ENCODE results near the gene ANXA5.

ANXA5 gene

DNA sequence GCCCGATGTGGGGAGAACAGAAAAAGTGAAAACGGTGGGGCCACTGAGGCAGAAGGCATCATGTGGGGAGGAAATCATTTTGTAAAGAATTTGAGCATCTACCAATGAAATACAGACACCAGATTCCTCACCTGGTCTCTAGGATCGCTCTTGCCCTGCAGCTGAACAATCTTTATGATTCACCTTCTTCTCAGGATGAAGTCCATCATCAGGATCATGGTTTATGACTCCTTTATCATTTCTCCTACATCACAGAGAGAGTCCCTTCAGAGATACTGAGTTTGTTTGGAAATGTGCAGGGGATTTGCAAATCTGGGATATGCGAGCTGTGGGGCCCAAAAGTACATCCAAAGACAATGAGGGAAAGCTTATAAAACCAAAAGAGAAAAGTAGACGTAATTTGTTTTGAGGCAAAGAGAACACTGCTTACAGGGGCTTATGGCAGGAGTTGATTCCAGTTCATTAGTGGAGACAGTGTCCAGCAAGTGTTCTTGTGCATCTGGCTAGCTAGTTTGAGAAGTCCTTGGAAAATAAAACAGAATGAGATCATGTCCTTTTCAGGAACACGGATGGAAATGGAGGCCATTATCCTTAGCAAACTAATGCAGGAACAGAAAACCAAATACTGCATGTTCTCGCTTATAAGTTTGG, 15.3 kb upstream of the ANXA5 start:
- DNase-seq = no peak

DNA sequence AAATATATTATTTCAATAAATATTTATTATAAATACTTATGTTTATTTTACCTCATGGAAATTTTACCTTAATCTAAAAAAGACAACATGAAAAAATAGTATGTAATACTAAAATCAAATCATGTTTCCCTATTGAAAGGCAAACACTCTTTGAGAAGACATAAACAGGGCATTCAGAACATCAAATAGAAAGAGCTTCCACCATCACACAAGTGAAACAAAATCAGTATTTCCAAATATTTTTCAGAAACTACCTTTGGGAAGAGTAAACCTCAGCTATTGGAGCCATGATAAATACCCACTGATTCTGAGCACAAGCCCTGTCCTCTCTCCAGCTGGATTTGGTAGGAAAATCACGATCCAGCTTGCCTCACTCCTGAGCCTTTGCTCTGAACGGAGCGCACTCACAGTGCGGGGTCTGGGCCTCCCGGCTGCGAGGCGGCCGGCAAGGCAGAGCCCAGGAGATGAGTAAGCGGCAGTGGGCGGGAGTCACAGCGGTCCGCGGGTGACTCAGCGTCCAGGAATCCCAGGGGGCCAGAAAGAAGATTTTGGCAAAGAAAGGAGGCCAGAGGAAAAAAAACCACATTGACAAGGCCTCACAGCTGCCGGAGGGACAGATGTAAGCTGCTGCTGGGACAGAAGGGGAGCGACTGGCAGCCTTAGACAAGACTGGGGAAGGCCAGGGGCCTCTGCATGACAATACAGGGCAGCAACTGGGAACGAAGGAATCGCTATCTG, 14.7 kb upstream of the ANXA5 start:
- peak; percentile 98 for DNase-seq

DNA sequence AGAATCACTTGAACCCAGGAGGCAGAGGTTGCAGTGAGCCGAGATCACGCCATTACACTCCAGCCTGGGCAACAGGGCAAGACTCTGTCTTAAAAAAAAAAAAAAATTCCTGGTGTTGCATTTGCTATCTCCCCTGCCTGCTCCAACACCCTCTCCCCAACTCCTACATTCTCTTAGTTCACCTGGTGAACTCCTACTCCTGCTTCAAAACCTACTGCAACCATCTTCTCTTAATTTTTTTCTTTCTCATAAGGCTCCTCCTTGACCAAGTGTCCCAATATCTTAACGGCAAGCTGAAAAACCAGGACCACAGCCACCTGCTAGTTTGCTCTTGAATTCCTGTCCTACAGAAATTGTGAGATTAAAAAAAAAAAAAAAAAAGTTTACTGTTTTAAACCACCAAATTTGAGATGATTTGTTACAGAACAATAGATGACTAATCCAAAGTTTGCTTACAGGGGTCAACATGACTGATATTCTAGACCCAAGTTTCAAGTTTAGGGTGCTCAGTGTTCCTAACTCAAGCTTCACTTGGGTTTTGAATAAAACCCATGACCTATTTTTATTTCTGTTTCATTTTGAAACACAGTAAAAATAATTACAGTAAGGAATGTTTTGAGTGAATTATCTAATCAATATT, 13.1 kb upstream of the ANXA5 start:
- no peak for DNase-seq

DNA sequence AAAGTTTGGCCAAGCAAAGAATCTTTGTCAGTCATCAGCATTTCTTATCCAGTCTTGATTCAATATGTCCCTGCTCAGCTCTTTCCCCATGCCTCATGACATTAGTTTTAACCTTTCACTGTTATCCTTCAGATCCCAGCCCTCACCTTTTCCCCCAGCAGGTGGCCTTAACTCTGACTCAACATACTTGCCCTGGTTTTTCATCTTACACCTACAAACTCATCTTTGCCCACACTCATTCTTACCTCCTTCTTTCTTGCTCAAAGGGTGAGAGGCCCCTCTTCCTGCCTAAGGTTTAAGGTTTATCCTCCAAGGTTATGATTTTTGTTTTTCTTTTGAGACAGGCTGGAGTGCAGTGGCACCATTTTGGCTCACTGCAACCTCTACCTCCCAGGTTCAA, 10.6 kb upstream of the ANXA5 start:
- DNase-seq = no peak

DNA sequence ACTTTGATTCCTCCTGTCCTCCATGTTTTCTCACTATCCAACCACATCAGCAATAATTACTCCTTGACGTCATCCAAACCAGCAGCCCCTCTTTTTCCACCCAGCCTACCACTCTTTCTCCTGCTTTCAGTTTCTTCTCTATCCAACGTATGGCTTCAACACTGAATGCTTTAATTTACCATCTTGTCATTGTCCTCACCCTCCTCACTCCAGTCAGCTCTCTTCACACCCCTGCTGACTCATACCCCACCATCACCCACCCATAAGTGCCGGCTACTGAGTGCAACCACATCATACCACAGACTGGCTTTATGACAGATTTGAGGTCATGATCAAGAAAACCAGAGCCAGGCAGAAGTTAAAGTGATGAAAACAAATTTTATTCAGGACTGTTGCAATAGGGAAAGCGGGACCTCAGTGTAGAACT, 9.8 kb upstream of the ANXA5 start:
- peak; percentile 94 for DNase-seq

DNA sequence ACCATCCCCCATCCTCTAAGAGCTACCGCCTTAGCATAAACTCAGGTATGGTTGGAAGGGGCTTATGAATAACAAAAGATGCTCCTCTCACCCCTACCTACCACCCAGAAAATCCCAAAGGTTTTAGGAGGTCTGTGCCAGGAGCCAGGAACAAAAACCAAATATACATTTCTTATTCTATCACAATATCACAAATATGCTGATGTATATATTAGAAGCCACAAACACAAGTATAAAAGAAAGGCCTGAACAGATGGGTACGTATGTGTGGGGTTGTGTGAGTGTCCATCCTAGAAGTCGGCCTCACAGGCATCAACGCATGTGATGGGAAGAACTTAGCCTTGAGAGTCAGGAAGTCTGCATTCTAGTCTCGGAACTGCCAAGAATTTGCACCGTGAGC, 8.7 kb upstream of the ANXA5 start:
- no peak for DNase-seq

DNA sequence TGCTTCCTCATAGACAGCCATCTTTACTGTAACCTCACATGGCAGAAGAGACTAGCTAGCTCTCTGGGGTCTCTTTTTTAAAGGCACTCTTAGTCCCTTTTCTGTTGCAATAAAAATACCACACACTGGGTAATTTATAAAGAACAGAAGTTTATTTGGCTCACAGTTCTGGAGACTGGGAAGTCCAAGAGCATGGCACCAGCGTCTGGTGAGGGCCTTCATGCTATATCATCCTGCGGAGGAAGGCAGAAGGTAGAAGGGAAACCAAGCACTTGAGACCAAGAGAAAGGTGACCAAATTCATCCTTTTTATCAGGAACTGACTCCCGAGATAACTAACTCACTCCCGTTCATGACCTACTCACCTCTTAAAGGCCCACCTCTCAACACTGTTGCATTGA, 5.4 kb upstream of the ANXA5 start:
- no peak for DNase-seq

DNA sequence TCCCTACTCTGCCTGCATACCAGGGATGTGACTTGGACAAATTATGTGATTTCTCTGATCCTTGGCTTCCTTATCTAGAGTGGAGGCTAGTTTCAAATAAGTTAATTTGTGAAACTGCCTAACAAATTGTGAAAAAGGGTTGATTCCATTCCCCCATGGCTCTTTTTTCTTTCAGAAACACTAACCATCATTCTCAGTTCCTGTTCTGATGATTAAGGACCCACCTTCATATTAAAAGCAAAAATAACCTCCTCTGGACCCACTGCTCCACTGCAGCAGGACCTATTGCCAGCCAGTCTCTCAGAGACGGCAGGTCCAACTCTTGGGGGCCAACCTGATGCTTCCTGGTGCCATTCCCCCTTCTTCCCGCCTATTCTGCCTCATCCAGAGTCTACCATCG, 4.5 kb upstream of the ANXA5 start:
- DNase-seq = no peak

DNA sequence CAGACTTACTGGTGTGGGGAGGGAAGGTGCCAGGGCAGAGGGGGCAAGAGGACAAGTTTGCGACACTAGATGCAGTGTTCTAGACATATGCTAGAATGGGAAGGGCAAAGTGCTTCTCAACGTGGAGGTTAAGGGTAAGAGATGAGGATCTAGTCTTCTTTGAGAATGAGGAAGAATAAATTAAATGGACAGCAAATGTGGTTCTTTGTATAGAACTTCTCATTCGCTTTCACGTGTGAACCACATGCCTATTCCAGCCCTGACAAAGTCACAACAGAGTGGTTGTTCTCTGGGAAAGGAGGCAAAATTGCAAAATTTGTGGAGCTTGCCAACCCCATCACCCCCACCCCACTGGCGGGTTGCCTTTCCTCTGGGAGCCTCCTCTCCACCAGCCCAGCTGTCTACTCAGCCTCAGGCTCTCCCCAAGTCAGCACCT, 1.5 kb upstream of the ANXA5 start:
- no peak for DNase-seq

DNA sequence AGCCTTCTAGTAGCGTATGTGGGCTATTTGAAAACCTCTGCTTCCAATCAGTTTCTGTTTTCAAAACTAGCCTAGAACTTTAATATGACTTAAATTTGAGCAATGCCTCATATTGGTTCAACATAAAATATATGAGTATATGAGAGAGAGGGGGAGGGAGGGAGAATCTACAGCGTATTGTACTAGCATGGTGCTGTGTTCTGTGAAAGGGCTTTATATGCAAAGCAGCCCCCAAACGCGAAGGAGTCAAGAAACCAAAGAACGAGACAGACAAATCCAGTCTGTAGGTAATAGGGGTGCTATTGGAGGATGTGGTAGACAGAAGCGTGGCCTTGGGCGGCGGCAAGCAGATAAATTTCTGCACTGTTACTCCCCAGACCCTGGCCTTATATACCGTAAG, 784 bp upstream of the ANXA5 start:
- DNase-seq = no peak

DNA sequence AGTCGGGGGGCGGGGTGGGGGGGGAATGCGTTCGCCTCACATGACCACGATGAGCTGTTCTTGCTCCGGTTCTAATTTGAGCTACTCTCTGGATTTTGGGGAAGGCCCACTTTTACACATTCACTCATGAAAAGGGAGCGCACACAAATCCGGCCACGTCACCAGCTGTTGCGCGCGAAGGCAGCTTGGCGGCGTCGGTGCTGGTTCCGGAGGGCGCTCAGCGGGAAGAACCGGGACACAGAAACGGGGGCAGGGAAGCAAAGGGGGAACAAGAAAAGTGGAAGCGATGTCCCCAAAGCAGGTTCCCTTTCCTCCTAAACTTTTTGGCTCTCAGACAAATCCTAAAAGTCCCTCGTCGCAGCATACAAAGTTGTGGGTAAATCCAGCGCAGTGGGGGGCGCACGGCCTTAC, 605 bp downstream of the ANXA5 start:
- DNase-seq = peak; percentile 85

DNA sequence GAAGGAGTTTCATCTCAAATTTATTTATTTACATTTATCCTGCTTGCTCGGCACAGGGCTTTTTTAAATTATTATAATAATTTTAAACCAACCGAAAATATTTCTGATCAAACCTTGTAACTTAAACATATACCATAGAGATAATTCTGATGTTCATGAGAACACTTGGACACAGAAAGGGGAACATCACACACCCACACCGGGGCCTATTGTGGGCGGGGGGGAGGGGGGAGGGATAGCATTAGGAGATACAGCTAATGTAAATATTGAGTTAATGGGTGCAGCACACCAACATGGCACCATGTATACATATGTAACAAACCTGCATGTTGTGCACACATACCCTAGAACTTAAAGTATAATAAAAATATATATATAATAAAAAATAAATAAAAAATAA, 2.9 kb downstream of the ANXA5 start:
- no peak for DNase-seq

DNA sequence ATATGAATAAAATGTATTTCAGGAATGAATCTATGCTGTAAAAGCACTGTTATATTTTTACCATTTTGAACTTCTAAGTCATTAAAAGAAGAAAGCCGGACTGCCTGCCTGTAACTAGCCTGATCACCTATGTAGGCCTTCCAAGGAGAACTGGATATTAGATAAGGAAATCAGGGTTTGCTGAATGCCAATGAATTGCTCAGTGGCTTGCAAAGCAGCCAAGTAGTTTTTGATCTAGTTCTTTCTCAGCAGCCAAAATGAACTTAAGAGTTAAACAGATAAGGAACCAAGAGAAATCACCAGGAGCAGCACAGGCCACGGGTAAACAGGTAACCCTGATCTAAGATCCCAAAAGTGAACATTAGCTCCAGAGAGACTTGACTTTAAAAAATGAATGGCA, 3.3 kb downstream of the ANXA5 start:
- no peak for DNase-seq

DNA sequence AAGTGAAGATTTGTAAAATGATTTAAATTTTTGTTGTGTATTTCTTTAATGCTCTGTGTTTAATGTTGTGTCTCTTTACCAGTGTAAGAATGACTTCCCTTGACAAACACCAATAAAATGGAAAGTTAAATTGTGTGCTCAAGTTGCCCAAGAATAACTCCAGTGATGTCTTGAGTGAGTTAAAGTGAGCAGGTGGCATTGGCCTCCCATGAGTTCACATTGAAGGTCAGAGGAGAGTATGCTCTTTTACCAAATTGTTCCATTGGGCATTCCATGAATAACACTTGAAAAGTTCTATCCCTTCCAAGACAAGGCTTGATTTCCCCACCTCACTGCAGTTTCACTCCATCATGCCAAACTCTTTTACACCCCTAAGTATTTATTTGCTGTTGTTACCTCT, 4.5 kb downstream of the ANXA5 start:
- DNase-seq = no peak

DNA sequence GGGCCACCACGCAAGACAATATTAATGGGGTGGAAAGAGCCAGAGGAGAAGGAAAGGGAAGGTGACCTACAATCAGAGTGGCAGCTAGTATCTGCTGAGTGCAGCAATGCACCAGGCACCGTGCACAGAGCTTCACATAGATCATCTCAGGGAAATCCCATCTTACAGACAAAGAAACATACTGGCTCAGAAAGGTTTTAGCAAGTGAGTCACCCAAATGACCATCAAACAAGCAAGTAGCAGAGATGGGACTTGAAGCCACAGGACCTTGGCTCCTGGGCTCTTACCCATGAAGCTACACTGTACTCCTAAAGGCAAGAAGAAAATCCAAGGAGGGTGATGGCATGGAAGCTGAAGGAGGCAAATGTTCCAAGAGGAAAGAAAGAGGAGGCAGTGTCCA, 6.8 kb downstream of the ANXA5 start:
- peak; percentile 64 for DNase-seq

DNA sequence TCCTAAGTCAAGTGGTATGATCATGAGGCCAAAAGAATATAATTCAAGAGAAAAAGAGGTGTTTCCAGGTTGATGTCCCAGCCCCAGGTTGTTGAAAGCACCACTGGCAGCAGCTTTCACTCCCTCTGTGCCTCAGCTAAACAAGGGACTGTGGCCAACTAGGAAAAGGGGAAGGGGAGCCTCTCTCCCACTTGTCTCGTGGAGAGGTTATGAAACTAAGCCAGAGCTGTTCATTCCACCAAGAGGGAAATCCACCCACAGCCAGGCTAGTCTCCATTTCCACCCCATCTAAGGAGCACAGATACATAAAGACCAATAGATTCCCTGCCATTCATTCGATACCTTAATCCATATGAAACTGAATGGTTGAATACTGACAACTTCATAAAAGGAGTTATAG, 8.1 kb downstream of the ANXA5 start:
- no peak for DNase-seq

DNA sequence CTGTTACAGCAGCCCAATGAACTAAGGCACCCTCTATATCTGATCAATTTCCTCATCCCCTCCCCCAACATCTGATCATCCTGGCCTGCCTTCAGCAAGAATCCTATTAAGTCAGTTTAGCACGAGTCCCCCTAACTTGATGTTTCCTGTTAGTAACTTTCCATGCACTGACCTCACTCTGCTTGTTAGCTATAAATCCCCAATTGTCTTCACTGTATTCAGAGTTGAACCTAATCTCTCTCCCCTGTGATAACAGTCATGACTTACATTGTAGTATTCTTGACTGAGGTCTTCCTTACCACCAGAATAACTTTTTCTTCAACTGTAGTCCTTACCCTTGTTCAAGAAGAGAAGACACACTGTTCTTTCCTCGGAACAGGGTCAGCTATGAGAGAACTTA, 8.5 kb downstream of the ANXA5 start:
- DNase-seq = no peak

DNA sequence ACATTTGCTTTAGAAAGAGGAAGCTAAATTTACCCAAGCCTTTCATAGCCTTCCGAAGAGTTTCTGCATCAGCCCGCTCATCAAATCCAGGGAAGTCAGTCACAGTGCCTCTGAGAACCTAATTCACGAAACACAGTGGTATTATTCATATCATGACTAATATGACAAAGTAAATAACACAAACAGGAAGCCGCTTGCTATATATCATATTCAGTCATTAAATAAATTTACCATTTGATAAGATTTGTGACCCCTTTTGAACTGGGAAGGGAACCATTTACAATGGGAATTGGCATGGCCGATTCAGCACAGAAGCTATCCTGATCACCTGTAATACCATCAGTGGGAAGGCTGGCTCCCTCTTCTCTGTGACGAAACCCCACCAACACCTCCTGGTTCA, 10.5 kb downstream of the ANXA5 start:
- no peak for DNase-seq

DNA sequence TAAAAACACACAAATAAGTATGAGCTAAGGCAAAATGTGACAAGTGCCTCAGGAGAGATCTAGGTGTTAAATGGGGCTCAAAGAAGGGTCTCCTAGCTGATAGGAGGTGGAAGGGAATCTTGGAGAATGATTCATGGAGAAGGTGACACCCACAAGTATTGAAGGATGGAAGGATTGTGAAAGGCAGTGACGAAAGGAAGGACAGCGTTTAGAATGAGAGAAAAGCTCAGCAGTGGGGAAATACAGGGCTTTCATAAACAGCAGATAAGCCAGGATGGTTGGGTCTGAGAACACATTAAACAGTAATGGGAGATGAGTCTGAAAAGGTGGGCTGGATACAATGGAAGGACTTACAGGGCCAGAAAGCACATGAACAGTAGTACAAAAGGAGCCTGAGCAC, 11.5 kb downstream of the ANXA5 start:
- DNase-seq = no peak

DNA sequence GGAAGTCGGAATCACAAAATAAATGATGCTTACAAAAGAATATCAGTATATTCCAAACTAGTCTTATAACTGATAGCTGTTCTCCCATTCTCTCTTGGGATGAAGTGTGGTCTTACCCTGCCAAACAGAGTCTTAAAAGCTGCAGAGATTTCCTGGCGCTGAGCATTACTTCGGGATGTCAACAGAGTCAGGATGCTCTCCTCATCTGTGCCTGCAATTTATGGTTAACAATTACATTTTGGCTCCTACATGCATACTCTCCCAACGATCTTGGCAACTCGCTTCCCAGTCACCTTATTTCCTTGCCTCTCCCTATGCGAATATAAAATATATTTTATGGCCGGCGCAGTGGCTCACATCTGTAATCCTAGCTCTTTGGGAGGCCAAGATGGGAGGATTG, 12.2 kb downstream of the ANXA5 start:
- no peak for DNase-seq

DNA sequence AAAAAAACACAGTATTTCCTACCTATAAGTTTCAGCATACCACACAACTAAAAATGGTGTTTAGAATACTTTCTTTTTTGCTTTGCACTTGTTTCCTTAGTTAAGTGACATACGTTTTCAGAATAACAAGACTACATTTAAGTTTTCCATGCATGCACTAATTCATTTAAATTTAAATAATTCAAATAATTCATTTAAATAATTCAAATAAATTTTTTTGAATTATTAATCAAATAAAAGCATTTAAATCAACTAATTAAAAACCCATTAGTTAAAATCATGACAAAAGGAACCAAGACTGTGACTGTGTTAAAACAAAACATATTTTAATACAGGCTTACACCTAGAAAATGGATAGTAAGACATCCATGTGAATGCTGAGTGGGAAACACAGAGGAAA, 12.8 kb downstream of the ANXA5 start:
- DNase-seq = no peak

DNA sequence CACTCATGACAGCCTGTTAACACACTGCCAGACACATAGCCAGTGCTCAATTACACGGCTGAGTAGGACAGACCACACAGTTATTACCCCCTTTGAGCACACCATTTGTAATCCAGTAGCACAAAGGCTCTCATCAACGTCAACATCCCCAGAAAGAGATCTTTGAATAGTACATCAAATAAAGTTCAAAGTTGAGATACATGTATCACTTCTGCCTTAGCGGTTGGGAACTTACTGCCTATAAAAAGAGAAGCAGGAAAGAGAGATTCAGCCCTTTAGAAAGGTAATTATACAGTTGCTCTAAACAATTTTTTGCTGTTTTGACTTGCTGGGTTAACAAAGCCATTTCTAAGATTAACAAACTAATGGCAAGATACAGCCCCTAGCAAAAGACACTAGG, 16.2 kb downstream of the ANXA5 start:
- no peak for DNase-seq

DNA sequence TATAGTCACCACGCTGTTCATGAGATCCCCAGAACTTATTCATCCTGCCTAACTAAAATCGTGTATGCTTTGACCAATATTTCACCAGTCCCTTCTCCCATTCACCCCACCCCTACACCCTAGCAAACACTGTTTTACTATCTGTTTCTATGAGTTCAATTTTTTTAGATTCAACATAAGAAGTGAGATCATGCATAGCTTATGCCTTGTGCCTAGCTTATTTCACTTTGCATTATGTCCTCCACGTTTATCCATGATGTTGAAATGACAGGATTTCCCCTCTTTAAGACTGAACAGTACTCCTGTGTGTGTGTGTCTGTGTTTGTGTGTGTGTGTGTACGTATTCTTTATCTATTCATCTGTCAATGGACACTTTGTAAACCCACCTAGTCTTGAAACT, 16.8 kb downstream of the ANXA5 start:
- DNase-seq = no peak

DNA sequence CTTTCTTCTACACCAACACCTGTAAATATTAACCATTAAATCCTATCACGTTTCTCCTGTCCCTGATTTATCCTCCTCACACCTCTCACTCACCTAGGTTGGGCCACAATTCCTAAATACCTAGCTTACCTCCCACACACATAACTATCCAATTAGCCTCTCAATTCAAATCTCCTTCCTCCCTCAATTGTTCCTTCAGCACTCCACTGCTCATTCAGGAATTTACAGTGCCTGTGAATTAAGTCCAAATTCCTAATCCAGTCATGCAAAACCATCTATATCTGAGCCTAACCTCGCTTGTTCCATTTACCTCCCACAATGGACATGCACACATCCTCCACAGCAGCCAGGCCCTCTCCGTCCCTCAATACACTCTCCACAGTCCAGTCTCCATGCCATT, 17.5 kb downstream of the ANXA5 start:
- DNase-seq = no peak
